GM12878 (cell line): ENCODE data around the gene FTO. TPM values are rescaled to one million over a fixed set of nuclear protein-coding genes. Genes with fewer than 3 reads are reported as not detected.

Experiments used
- ATAC-seq: fragments of 200-7000 bp; cut with Tn5 transposase; 3 replicates; pipeline ENCODE4 v1.9.1; 2020; ENCODE audit warnings: mild to moderate bottlenecking, moderate library complexity
- BruUV-seq: library from RNA; stranded (reverse); fragments of 400-500 nt; replicated peaks from 2 replicates; lab custom pipeline; 2021; lab: Mats Ljungman, UMichigan
- CTCF ChIA-PET: fragments of 300-600 bp; sonication (Branson Sonifier 250); formaldehyde crosslinking; extraction: SDS; loops from one replicate; lab custom pipeline; 2021; ENCODE audit warnings: inconsistent platforms; lab: Yijun Ruan, JAX
- POLR2A ChIA-PET: fragments of 350-600 bp; formaldehyde crosslinking; extraction: SDS; loops from one replicate; lab custom pipeline; 2021; ENCODE audit warnings: inconsistent platforms; lab: Charles Lee
- RAD21 ChIA-PET: fragments of 300-600 bp; sonication (Branson Sonifier 250); formaldehyde crosslinking; loops from one replicate; lab custom pipeline; 2023; ENCODE audit warnings: antibody characterized with exemption; ENCODE audit not compliant: unreplicated experiment; lab: Charles Lee
- SMC1A ChIA-PET: fragments of 300-600 bp; sonication (Branson Sonifier 250); formaldehyde crosslinking; loops from one replicate; lab custom pipeline; 2023; ENCODE audit not compliant: unreplicated experiment, uncharacterized antibody; lab: Charles Lee
- DNase-seq: peaks from one replicate; pipeline ENCODE4 v3.0.0-alpha.2; 2011; ENCODE audit warnings: low read depth, low spot score
- FAIRE-seq: peaks from 3 replicates; lab custom pipeline; 2011; peaks lifted over from hg19 to GRCh38; lab: Jason Lieb, UNC
- H2AFZ ChIP-seq: 2 replicates; pipeline ENCODE4 v1.6.0; 2011; ENCODE audit warnings: low read depth, low read length, control low read depth; ENCODE audit not compliant: control insufficient read depth
- H3K27ac ChIP-seq: 2 replicates; pipeline ENCODE4 v1.5.1; 2011; ENCODE audit warnings: control low read depth; ENCODE audit not compliant: control insufficient read depth, insufficient read depth
- H3K27me3 ChIP-seq, 2 experiments: replicated peaks in 1 of 2; 2 replicates each; pipeline versions ENCODE4 v1.6.0 to v1.6.1; 2011; ENCODE audit warnings: low read length in 1 of 2; ENCODE audit not compliant: control insufficient read depth in 2 of 2, insufficient read depth in 2 of 2
- H3K36me3 ChIP-seq, 2 experiments: 2 replicates each; pipeline ENCODE4 v1.5.1; 2011; ENCODE audit warnings: low read length in 1 of 2; ENCODE audit not compliant: control insufficient read depth in 2 of 2, insufficient read depth in 2 of 2
- H3K4me1 ChIP-seq: 2 replicates; pipeline ENCODE4 v1.6.1; 2011; ENCODE audit warnings: mild to moderate bottlenecking, low read length, moderate library complexity, mixed read lengths; ENCODE audit not compliant: control insufficient read depth, insufficient read depth
- H3K4me2 ChIP-seq: 2 replicates; pipeline ENCODE4 v1.6.0; 2011; ENCODE audit warnings: control low read depth; ENCODE audit not compliant: control insufficient read depth, insufficient read depth
- H3K4me3 ChIP-seq: fragments of 200-600 bp; sonication (generic); 2 replicates; pipeline ENCODE4 v1.5.1; 2016
- H3K79me2 ChIP-seq: 2 replicates; pipeline ENCODE4 v1.6.0; 2011; ENCODE audit warnings: low read length; ENCODE audit not compliant: control insufficient read depth, insufficient read depth
- H3K9ac ChIP-seq: 2 replicates; pipeline ENCODE4 v1.8.0; 2011; ENCODE audit warnings: low read length, control low read depth, mixed read lengths; ENCODE audit not compliant: control insufficient read depth, insufficient read depth
- H3K9me3 ChIP-seq: replicated peaks from 3 replicates; pipeline ENCODE4 v1.5.1; 2011; ENCODE audit warnings: mild to moderate bottlenecking, low read length; ENCODE audit not compliant: control insufficient read depth, insufficient read depth
- H4K20me1 ChIP-seq: 2 replicates; pipeline ENCODE4 v1.6.0; 2011; ENCODE audit not compliant: control insufficient read depth, insufficient read depth
- DPF2 ChIP-seq: fragments of 450-650 bp; IDR thresholded peaks from 2 replicates; pipeline ENCODE4 v1.6.1; 2017; ENCODE audit warnings: mild to moderate bottlenecking
- HDGF ChIP-seq: fragments of 450-650 bp; IDR thresholded peaks from 2 replicates; pipeline ENCODE4 v1.6.1; 2016; ENCODE audit warnings: antibody characterized with exemption
- KAT2A ChIP-seq: conservative IDR thresholded peaks from 2 replicates; pipeline ENCODE4 v1.6.1; 2011; ENCODE audit warnings: low read depth, low read length; ENCODE audit not compliant: control insufficient read depth
- KLF5 ChIP-seq: fragments of 450-650 bp; IDR thresholded peaks from 2 replicates; pipeline ENCODE4 v1.6.1; 2014; ENCODE audit warnings: mild to moderate bottlenecking; ENCODE audit not compliant: partially characterized antibody
- SMAD5 ChIP-seq: IDR thresholded peaks from 2 replicates; pipeline ENCODE4 v1.6.1; 2016; ENCODE audit warnings: antibody characterized with exemption, low read depth
- SP1 ChIP-seq: IDR thresholded peaks from one replicate; pipeline ENCODE4 v1.6.1; 2011; ENCODE audit warnings: low read depth, low read length
- SPI1 ChIP-seq: IDR thresholded peaks from 2 replicates; pipeline ENCODE4 v1.6.1; 2011; ENCODE audit warnings: low read depth, mild to moderate bottlenecking, low read length, moderate library complexity, borderline replicate concordance; ENCODE audit not compliant: insufficient read depth
- STAT1 ChIP-seq: fragments of 450-650 bp; conservative IDR thresholded peaks from 2 replicates; pipeline ENCODE4 v1.6.1; 2014; ENCODE audit warnings: antibody characterized with exemption, mild to moderate bottlenecking
- TCF3 ChIP-seq: IDR thresholded peaks from 2 replicates; pipeline ENCODE4 v1.6.1; 2012; ENCODE audit warnings: low read depth, mild to moderate bottlenecking, low read length, borderline replicate concordance; ENCODE audit not compliant: insufficient read depth
- ZNF24 ChIP-seq: fragments of 450-650 bp; IDR thresholded peaks from 2 replicates; pipeline ENCODE4 v1.6.1; 2017; ENCODE audit warnings: antibody characterized with exemption, mild to moderate bottlenecking
- WGBS: methylation state at CpG from one replicate; pipeline ENCODE4 v1.1.6; 2016; ENCODE audit warnings: low lambda C conversion rate; ENCODE audit not compliant: insufficient replicate concordance, insufficient coverage; ENCODE audit errors: missing lambda C conversion rate; 5-methylcytosine and 5-hydroxymethylcytosine counted together
- in situ Hi-C: fragments of 300-500 bp; cut with MboI; formaldehyde crosslinking; loops from 9 replicates; pipeline ENCODE4 v1.14.3; 2018; ENCODE audit warnings: mixed read lengths
- intact Hi-C: fragments of 100-400 bp; cut with micrococcal nuclease; formaldehyde crosslinking; loops from one replicate; pipeline ENCODE4 v1.14.2; 2022; ENCODE audit not compliant: unreplicated experiment
- polyA plus RNA-seq, 11 experiments: library from polyadenylated mRNA; depleted of rRNA in 4 of 11; unstranded in 6 of 11; stranded (reverse) in 5 of 11; fragments of >200 nt; fragmentation: Nextera tagmentation in 4 of 11; fragmentation: Illumina TruSeq in 1 of 11; extraction: Ambion mirVana in 4 of 11; extraction: Trizol in 1 of 11; gene quantifications; 1 replicate in 1 of 11; 2 replicates in 10 of 11; pipeline versions ENCODE4 v1.2.1 to v1.2.3, GENCODE V29; 2011 to 2016; ENCODE audit warnings: inconsistent platforms in 2 of 11, missing spikeins in 2 of 11, low read depth in 1 of 11
- total RNA-seq, 4 experiments: library from RNA; depleted of rRNA in 3 of 4; stranded (reverse); fragments of >200 nt in 3 of 4; fragmentation: Illumina TruSeq in 1 of 4; extraction: Trizol in 1 of 4; gene quantifications; 2 replicates each; pipeline versions ENCODE4 v1.2.1 to v1.2.3, GENCODE V29; 2013 to 2021
- TF ChIP-seq, protein P1 (sequence below): fragments of 450-650 bp; IDR thresholded peaks from 2 replicates; pipeline ENCODE4 v1.6.1; 2016; ENCODE audit warnings: mild to moderate bottlenecking
- TF ChIP-seq, protein P2 (sequence below): fragments of 450-650 bp; IDR thresholded peaks from 2 replicates; pipeline ENCODE4 v1.6.1; 2017; ENCODE audit warnings: mild to moderate bottlenecking, moderate library complexity

The FTO gene
- total and polyA plus RNA-seq, 10 of the 15 experiments (the other 5 are each of a cell fraction or from before 2014, with no cell fraction given), result 20.1 to 55.0 (median 47.0) TPM

DNA sequence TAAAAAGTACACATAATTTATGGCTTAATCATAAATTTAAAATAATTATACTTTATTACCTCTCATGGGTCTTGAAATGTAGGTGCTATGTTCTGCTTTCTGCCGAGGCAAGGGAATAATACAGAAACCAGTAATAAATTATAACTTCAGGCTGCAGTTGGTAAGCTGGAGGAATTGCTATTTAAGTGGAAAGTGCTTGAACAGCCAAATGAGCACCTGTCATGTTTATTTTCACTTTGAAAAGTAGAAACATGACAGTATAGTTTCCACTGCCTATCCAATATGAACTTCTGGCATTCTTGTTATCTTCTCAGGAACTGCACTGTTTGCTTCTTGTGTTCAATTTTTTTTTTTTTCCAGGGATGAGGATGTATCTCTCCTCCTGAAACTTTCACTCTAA, 146.0 kb downstream of the FTO start (continued):
- TF ChIP-seq SMAD5 (no peak), KLF5 (no peak), SP1 (no peak), TCF3 (no peak), SPI1 (no peak), HDGF (no peak), STAT1 (no peak), KAT2A (no peak), ZNF24 (no peak)
- TF ChIP-seq, protein P1, sequence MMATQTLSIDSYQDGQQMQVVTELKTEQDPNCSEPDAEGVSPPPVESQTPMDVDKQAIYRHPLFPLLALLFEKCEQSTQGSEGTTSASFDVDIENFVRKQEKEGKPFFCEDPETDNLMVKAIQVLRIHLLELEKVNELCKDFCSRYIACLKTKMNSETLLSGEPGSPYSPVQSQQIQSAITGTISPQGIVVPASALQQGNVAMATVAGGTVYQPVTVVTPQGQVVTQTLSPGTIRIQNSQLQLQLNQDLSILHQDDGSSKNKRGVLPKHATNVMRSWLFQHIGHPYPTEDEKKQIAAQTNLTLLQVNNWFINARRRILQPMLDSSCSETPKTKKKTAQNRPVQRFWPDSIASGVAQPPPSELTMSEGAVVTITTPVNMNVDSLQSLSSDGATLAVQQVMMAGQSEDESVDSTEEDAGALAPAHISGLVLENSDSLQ, result no peak

DNA sequence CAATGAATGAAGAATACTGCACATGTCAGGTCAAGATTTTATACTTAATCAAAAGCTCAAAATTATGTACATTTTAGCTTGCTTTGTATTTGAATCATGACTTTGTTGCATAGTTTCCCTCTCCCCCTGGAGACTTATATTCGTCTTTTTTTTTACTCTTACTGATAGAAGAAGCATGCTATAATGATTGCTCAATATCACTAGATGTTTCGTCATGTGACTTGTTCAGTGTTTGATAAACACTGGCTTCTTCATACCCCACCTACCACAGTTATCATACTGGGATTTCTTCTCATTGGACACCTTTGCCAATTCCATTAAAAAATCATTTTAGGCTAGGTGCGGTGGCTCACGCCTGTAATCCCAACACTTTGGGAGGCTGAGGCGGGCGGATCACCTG, 148.7 kb downstream of the FTO start:
- Histone ChIP-seq H3K79me2 (no peaks in the 10 kb centered on the region), H4K20me1 (no peaks in the 10 kb centered on the region), H3K9me3 (no peaks in the 10 kb centered on the region), H3K9ac (no peak overlapping the region), H3K4me1 (no peaks in the 10 kb centered on the region), H3K36me3 (no peaks in the 10 kb centered on the region), H3K27me3 (no peaks in the 10 kb centered on the region), H3K4me2 (no peak overlapping the region), H2AFZ (no peak overlapping the region), H3K27ac (no peak overlapping the region), H3K4me3 (no peak overlapping the region)
- intact Hi-C loops (no loop called here), in situ Hi-C loops (no loop called here)
- POLR2A ChIA-PET, result no interaction called here
- RAD21 ChIA-PET, result no interaction called here
- WGBS, result 96% methylated on average over 6 of the region's 6 CpGs
- ATAC-seq (no peak), FAIRE-seq (no peak), DNase-seq (no peak)
- BruUV-seq, result no TSS peak
- CTCF ChIA-PET, result interaction anchor here (1.0 kb wide), 1 partner anchor 109 kb away, joined by 3 read pairs; no protein-coding TSS in a partner anchor
- TF ChIP-seq, protein P2, sequence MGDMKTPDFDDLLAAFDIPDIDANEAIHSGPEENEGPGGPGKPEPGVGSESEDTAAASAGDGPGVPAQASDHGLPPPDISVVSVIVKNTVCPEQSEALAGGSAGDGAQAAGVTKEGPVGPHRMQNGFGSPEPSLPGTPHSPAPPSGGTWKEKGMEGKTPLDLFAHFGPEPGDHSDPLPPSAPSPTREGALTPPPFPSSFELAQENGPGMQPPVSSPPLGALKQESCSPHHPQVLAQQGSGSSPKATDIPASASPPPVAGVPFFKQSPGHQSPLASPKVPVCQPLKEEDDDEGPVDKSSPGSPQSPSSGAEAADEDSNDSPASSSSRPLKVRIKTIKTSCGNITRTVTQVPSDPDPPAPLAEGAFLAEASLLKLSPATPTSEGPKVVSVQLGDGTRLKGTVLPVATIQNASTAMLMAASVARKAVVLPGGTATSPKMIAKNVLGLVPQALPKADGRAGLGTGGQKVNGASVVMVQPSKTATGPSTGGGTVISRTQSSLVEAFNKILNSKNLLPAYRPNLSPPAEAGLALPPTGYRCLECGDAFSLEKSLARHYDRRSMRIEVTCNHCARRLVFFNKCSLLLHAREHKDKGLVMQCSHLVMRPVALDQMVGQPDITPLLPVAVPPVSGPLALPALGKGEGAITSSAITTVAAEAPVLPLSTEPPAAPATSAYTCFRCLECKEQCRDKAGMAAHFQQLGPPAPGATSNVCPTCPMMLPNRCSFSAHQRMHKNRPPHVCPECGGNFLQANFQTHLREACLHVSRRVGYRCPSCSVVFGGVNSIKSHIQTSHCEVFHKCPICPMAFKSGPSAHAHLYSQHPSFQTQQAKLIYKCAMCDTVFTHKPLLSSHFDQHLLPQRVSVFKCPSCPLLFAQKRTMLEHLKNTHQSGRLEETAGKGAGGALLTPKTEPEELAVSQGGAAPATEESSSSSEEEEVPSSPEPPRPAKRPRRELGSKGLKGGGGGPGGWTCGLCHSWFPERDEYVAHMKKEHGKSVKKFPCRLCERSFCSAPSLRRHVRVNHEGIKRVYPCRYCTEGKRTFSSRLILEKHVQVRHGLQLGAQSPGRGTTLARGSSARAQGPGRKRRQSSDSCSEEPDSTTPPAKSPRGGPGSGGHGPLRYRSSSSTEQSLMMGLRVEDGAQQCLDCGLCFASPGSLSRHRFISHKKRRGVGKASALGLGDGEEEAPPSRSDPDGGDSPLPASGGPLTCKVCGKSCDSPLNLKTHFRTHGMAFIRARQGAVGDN, result no peak
- TF ChIP-seq DPF2, result no peak
- SMC1A ChIA-PET, result no interaction called here
